Stromal cell of bone marrow (primary cell): Measurements from ENCODE around the gene NUMB.

Source experiments
- DNase-seq: peaks from one replicate; pipeline ENCODE4 v3.0.0-alpha.2; 2012; ENCODE audit warnings: low read depth

Gene NUMB

DNA sequence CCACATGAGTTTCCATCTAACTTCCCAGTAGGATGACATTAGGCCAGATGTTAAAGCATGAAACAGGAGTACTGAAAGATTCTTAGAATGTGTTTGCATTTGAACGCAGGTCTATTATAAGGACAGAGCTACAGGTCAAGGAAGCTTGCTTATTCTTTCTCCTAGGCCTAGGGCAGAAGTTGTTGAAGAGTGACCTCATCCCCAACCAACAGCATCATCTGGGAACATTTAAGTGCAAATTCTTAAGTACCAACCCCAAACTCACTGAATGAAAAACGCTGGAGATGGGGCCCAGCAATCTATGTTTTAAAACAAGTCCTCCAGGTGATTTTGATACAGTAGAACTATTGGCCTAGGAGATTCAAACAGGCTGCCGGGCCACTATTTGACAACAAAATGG is 168.6 kb downstream of the NUMB start:
- no peak for DNase-seq

DNA sequence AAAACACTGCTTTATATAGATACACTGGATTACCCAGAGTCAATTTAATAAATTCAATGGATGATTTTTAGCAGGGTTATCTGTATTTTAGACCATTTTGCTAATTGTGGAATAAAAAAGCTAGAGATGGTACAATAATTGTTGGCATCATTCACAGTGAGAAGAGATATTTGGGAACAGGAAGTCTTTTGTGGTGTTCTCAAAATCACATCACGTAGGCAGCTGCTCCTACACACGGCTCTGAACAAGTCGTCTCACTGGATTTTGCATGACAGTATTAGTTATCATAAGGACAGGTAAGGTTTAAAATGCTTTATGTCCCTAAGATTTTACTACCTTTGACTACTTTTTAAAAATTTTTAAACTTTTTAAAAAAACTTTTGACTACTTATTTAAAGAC is 169.0 kb downstream of the NUMB start:
- no peak for DNase-seq

DNA sequence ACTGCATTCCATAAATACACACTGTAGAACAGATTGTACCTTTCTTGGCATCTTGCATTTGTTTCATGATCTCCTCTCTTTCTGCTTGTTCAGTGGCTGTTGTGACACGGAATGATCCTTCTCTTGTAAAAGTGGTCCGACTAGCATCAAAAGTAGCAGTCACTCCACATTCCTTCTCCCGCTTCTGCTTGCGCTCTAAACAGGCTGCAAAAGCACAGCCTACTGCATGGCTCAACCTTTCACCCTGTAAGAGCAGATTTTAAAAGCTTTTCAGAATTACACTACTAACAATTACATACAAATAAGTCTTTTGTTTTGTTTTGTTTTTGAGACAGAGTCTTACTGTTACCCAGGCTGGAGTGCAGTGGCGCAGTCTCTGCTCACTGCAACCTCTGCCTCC is 171.3 kb downstream of the NUMB start:
- DNase-seq = no peak

DNA sequence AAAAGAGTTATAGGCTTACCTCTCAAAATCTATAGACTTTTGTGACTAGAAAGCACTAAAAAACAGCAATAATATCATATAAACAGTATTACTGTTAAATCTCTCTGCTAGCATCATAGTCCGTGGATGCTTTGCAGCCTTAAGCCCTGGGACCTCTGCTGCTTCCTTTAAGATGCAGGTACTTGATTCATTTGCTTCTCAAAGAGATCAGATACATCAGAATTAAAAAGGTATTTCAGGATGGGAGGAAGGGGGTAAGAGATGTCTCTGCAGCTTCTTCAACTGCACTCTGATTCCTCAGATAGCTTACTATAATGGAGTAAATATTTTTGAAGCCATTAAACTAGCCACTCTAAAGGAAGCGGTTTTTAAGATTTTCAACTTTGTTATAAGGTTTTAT is 171.7 kb downstream of the NUMB start:
- DNase-seq = no peak

DNA sequence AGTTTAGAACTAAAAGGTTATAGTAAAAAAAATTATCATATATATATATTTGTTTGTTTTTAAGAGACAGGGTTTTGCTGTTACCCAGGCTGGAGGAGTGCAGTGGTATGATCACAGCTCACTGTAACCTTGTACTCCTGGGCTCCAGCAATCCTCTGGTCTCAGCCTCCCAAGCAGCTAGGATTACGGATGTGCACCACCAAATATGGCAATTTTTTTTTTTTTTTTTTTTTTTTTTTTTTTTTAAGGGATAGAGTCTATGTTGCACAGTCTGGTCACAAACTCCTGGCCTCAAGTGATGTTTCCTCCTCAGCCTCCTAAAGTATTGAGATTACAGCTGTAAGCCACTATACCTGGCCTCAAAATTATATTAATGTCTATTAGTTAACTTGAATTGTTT is 172.4 kb downstream of the NUMB start:
- no peak for DNase-seq

DNA sequence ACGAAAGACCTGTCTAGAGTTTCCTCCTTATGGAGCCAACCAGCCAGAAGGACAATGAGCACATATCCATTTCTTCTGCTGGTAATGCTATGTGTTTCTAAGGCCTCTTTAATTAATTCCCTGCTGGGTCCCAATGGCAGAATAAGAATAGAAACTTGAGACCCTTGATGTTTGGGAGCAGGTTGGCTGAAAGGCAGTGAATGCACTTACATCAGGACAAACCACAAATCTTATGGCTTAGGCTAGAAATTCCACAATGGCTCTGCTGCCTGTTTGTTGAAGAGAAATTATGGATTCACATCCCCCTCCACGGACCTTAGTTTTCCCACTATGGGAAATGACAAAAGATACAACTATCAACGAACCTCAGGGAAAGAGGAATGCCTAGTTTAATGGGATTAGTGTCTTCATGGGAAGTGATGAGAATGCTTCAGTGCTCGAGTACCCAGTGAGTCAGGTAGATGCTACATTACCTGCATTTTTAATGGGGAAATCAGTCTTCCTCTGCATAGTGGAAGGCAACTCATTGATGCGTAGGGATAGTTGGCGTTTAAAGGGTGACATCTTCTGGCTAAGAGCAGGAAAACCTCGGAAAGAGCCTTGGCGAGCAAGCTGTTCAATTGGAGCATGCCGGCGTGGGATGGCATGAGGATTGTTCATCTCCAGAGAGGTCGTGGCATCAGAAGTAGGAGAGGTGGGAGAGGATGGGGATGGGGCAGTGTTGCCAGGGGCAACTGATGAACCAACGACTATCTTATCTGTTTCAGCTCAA is 174.6 kb downstream of the NUMB start:
- DNase-seq = no peak

DNA sequence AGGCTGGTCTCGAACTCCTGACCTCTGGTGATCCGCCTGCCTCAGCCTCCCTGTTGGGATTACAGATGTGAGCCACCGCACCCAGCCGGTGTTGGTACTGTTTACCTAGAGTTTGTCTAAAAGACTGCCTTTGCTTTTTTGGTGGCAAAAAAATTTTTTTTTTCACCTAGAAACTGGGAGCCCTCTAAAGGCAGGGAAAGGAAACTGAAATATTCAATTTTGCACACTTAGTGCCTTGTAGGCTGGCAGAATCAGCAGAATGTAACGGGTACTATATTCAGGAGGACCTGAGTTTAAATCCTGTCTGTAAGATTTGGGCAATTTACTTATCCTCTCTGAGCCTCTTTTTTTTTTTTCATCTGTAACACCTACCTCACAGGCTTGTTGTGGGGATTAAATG is 177.4 kb downstream of the NUMB start:
- DNase-seq = no peak

DNA sequence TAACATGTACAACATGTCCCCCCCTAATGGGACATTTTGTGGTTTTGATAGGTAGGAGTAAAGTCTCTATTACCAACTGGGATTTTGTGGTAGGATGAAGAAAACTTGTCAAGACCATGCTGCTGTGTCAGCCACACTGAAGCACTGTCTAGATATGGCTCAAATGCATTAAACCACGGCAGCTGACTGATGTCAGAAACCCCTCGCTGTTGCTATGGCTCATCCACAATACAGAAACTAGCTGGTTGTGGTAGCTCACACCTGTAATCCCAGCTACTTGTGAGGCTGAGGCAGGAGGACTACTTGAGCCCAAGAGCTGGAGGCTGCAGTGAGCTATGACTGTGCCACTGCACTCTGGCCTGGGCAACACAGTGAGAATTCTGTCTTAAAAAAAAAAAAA is 181.0 kb downstream of the NUMB start:
- DNase-seq = no peak

DNA sequence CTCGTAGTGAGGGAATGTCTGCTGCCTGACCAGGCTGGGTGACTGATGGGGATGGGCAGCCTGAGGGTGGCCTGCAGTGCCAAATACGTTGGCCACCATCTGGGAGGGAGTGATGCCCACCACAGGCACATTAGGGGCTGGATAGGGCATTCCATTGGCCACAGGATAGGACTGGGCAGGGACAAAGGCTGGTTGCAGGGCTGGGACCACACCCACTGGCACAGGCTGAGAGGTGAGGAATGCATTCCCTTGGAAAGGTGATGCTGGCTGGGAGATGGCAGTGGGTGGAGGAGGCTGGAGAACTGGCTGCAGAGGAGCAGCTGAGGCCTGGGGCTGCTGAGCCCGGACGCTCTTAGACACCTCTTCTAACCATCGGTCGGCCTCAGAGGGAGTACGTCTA is 181.5 kb downstream of the NUMB start:
- no peak for DNase-seq

DNA sequence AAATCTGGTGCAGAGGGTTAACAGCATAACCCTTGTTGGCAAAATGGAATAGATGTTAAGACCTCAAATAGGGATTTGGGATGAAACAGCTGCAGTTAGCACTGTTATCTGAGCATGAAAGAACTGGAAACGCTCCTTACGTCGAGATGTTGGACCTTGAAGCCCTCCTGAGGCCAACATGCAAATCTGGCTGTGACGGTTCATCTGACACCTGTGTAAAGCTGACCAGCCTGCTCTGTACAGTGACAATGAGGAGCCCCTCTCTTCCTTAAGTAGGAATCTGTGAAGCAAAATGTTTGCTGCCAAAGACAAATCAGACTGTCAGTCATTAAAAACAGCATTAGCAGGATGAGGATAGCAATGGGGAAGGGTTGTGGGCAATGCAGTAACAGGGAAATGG is 184.5 kb downstream of the NUMB start:
- no peak for DNase-seq

DNA sequence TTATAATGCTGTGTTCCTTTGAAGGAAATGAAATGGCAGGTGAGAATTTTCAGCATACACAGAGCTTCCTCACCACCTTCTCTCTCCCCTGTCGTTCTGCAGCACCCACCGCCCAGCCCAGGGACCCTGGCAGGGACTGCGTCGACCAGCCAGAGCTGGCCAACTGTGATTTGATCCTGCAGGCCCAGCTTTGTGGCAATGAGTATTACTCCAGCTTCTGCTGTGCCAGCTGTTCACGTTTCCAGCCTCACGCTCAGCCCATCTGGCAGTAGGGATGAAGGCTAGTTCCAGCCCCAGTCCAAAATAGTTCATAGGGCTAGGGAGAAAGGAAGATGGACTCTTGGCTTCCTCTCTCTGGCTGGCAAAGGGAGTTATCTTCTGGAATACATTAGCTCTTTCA is 186.0 kb downstream of the NUMB start:
- no peak for DNase-seq

DNA sequence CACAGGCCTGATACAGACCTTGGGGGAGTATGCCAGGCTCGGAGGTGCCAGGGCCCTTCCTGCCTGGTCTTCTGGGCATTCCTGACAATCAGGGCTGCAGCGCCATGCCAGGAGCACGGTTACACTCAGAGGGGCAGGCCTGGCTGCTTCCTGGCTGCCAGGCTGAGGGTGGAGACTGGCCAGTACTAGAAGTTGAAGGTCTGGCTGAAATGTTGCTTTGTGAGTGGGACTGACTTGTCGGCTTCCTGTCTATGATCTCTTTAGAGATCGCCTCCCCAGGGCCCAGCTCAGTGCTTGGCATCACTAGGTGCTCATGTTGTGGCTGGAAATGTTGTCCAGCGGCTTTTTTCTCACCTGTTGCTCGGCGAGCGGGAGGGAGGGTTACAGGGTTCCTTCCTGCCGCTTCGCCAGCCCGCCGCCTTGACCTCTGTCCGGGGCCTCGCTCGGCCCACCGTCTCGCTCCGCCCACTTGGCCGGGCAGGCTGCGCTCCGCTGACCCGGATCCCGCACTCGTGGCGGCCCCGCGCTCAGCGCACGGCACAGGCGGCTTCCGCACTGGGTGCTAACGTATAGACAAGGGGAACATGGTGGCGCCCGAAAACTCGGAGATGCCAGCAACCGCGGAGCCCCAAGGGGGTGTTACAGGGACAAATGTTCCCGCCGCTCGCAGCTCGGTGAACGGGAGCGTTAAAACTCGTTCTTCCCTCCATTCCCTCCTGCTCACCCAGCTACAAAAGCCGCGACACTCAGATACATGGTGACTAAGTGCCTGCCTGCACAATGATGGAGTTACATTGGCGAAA is 188.4 kb downstream of the NUMB start:
- DNase-seq = no peak

DNA sequence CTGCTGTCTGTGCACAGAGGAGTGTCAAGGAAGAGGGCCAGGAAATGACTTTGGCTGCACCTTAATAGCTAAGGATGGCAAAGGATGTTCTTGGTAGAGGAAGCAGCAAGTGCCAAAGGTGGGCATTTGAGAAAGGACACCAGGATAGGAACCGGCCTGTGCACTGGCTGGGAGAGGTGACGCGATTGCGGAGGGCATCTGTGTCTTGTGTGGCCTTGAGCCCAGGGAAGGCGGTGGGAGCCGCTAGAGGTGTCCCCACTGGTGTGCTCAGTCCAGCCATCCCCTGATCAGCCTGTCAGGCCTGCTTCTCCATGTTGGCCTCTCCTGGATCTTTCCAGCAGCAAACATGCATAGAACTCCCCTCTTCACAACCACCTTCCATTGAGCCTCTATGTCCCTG is 190.9 kb downstream of the NUMB start:
- no peak for DNase-seq

DNA sequence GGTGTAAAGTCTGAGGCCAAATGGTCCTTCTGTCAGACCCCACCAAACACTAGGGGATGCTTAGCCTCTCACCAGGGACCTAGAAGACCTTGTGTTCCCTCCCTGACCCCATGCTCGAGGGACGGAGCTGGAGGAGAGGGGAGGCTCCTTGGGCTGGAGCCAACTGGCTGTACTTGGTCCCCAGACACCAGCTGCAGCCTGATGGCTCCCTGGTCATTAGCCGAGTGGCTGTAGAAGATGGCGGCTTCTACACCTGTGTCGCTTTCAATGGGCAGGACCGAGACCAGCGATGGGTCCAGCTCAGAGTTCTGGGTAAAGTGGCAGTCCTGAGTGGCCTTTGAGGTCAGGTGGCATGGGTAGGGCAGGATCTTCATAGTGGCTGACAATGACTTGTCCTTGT is 192.0 kb downstream of the NUMB start:
- DNase-seq = no peak

DNA sequence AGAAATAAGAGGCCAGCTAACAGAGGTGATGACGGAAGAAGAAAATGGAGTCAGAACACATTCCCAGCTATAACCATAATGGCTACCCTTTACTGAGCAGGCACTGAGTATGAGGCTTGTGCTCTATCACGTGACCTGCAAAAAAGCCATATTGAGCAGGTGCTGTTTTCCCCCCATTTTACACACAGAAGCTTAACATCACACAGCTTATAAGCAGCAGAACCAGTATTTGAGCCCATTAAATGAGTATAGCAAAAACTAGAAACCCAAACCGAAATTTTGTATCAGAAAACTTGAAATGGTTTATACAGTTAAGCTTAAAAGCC is 192.7 kb downstream of the NUMB start:
- no peak for DNase-seq

DNA sequence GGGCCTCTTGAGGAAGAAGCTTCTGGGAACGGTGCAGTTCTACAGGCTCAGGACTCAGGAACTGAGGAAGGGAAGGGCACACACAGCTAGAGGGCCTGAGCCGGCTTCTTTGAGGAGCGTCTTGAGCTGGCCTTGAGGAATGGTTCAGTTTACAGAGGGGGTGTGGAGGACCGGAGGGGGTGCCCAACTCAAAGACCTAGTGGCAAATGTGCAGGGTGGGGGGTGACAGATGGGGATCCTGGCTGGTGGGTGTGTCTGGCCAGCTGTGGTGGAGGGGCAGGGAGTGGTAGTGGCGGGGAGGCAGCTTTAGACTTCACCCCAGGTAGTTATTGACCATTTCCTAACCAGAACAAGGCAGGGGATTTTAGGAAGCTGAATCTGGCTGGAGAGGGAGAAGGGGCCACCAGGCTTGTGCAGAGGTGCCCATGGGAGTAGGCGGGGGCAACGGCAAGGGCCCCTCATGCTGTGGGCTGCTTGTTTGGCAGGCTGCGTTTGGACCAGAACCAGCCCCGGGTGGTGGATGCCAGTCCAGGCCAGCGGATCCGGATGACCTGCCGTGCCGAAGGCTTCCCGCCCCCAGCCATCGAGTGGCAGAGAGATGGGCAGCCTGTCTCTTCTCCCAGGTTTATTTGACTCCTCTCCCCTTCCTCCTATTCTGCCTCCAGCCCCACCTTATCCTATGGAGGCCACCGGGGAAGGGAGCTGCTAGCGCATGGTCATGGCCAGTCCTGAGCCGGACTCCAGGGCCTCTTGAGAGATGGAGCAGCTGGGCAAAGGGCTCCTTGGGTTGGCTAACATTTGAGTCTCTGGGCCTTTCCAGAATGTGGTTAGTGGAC is 193.2 kb downstream of the NUMB start:
- DNase-seq = no peak

DNA sequence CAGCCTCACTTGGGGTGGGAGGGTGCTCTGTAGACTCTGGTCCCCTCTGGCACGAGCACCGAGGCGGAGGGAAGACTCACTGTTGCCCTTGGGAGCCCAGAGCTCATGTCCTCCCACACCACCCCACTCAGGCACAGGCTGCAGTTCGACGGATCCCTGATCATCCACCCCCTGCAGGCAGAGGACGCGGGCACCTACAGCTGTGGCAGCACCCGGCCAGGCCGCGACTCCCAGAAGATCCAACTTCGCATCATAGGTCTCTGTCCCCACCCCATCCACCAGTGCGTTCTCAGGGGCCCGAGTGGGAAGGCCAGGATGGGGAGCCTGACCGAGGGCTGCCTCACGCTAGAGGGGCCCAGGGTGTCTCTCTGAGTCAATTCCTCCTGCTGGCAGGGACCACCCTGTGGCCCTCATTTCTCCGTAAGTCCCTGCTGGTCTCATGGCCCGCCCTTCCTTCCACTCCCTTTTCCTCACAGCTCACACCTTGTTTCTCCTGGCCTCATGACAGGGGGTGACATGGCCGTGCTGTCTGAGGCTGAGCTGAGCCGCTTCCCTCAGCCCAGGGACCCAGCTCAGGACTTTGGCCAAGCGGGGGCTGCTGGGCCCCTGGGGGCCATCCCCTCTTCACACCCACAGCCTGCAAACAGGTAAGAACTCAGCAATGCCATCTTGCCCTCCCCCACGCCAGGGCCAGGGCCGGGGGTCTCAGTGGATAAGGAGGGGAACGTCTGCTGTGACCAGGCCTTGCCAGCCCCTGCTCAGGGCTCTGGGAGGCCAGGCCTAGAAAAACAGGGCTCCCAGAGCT is 194.1 kb downstream of the NUMB start:
- DNase-seq = no peak

DNA sequence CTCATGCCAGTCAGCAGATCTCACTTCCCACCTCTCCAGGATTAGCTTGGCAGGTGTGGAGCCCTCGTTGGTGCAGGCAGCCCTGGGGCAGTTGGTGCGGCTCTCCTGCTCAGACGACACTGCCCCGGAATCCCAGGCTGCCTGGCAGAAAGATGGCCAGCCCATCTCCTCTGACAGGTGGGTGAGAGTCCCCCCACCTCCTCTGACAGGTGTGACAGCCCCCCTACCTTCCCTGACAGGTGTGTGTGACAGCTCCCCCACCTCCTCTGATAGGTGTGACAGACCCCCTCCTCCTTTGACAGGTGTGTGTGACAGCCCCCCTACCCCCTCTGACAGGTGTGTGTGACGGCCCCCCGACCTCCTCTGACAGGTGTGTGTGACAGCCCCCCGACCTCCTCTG is 194.7 kb downstream of the NUMB start:
- DNase-seq = no peak

DNA sequence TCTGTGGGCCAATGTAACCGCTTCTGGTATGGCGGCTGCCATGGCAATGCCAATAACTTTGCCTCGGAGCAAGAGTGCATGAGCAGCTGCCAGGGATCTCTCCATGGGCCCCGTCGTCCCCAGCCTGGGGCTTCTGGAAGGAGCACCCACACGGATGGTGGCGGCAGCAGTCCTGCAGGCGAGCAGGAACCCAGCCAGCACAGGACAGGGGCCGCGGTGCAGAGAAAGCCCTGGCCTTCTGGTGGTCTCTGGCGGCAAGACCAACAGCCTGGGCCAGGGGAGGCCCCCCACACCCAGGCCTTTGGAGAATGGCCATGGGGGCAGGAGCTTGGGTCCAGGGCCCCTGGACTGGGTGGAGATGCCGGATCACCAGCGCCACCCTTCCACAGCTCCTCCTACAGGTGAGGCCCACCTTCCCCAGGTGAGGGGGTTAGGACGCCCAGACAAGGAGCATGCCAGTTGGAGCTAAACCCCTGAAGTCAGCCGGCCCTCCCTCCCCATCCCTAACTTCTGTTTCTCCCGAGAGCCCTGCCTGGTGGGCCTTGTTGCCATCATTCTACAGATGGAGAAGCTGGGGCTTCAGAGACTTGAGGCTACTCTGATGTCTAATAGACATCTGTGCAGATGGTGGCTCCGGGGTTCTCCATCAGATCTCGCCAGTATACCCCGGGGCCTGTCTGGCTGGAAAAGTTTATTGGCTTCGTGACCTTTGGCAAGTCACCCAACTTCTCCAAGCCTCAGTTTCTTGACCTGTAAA is 195.7 kb downstream of the NUMB start:
- no peak for DNase-seq

DNA sequence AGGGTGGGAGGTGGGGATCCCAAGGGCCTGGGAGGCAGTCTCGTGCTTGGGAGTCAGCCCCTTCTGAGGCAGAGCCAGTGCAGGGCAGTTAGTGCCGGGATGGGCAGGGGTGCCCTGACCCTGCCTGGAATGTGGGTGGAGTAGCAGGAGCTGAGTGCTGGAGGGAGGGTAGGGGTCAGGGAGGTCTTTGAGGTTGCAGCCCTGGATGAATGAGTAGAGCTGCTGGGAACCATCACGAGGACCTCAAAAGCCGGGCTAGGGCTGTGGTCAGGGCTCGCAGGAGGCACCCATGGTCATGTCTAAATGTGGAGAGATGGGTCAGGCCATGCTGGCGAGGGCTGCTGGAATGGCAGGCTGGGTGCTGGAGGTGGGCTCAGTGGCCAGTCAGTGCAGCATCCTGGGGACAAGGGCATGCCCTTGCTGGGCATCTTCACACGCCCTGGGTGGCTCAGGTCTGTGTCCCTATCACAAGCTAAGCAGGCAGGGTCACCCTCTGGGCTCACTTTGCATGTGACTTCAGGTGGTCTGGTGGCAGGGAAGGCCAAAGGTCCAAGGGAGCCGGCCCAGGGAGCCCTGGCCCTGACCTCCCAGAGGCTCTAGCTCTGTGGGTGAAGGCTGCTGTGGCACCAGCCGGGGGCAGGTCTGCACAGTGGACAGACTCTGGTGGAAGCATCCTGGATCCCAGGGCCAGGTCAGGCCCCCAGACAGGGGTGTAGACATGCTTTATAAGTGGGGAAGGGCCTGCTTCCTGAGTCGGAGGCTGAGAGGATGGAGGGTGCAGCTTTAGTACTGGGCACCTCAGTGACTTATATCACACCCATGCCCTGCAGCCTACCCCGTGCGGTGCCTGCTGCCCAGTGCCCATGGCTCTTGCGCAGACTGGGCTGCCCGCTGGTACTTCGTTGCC is 196.6 kb downstream of the NUMB start:
- DNase-seq = no peak
